ENCODE data around the gene PNPLA3. TPM values are rescaled to one million over a fixed set of nuclear protein-coding genes. Genes with fewer than 3 reads are reported as not detected.
A peak's percentile ranks its signal among the peaks of the same experiment; 100 is the strongest.
"Not testable (repeated sequence)": the region's sequence is repeated elsewhere in the genome, so short reads cannot be mapped to it uniquely, and the experiment has no call there.

Gene PNPLA3
- polyA plus RNA-seq, 1 of the 3 experiments (the other 2 are of a cell fraction), result 3.2 TPM

DNA sequence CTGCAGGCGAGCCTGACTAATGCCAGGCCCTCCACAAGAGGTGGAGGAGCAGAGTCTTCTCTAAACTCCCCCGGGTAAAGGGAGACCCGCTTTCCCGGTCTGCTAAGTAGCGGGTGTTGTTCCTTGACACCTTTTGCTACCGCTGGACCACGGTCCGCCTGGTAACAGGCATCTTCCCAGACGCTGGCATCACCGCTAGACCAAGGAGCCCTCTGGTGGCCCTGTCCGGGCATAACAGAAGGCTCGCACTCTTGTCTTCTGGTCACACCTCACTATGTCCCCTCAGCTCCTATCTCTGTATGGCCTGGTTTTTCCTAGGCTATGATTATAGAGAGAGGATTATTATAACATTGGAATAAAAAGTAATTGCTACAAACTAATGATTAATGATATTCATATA is 19.2 kb upstream of the PNPLA3 start:
- peak; percentile 20; the same call in 1 of the 2 replicates for TF ChIP-seq SMC3 (IDR thresholded peaks at IDR 0.05; ENCODE audit: low read depth, low read length)
- TF ChIP-seq RAD21 (IDR thresholded peaks at IDR 0.05; ENCODE audit: low read length), result peak; percentile 22; the same call in 1 of the 2 replicates
- TF ChIP-seq, protein P1, sequence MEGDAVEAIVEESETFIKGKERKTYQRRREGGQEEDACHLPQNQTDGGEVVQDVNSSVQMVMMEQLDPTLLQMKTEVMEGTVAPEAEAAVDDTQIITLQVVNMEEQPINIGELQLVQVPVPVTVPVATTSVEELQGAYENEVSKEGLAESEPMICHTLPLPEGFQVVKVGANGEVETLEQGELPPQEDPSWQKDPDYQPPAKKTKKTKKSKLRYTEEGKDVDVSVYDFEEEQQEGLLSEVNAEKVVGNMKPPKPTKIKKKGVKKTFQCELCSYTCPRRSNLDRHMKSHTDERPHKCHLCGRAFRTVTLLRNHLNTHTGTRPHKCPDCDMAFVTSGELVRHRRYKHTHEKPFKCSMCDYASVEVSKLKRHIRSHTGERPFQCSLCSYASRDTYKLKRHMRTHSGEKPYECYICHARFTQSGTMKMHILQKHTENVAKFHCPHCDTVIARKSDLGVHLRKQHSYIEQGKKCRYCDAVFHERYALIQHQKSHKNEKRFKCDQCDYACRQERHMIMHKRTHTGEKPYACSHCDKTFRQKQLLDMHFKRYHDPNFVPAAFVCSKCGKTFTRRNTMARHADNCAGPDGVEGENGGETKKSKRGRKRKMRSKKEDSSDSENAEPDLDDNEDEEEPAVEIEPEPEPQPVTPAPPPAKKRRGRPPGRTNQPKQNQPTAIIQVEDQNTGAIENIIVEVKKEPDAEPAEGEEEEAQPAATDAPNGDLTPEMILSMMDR (IDR thresholded peaks at IDR 0.05), result peak; percentile 45
- WGBS (ENCODE audit: low lambda C conversion rate), result 41% methylated on average over 5 of the region's 12 CpGs
- H3F3A ChIP-seq (replicated peaks; ENCODE audit: insufficient read depth); H3K36me3 ChIP-seq (replicated peaks in 1 of 2; ENCODE audit: control insufficient read depth in 1 of 2, insufficient read depth in 2 of 2, low read length in 1 of 2); POLR2A ChIA-PET; H3K27ac ChIP-seq (ENCODE audit: low read depth in 2 of 2, low read length in 1 of 2); H3K4me2 ChIP-seq; DNase-seq; H3K79me2 ChIP-seq (ENCODE audit: insufficient read depth); H3K4me3 ChIP-seq (ENCODE audit: low read depth in 2 of 2, low read length in 1 of 2); H3K9ac ChIP-seq; H2AFZ ChIP-seq (ENCODE audit: low read depth); H3K9me2 ChIP-seq; H4K20me1 ChIP-seq (ENCODE audit: insufficient read depth); H3K9me3 ChIP-seq: not testable (repeated sequence)
- CTCF ChIA-PET, result interaction anchor here (1.4 to 1.7 kb wide), 2 partner anchors 17 to 42 kb away, joined by 5 to 11 read pairs; no protein-coding TSS in a partner anchor
- peaks cover 17% of the 10 kb centered on the region; the same call in 1 of the 2 replicates for H3K27me3 ChIP-seq (ENCODE audit: insufficient read depth)
- H3K4me1 ChIP-seq (ENCODE audit: control insufficient read depth in 1 of 2, insufficient read depth in 2 of 2, low read depth in 1 of 2, low read length in 1 of 2), result peaks cover 0 to 13% of the 10 kb centered on the region in 2 experiments; a peak in 2 of 4 replicates

- 60% methylated on average over 7 of the region's 7 CpGs for WGBS (ENCODE audit: low lambda C conversion rate)
- no peak for TF ChIP-seq TEAD4 (IDR thresholded peaks at IDR 0.05; ENCODE audit: borderline replicate concordance, insufficient read depth)
- TF ChIP-seq ELF1 (IDR thresholded peaks at IDR 0.05), result no peak
- TF ChIP-seq EP300 (IDR thresholded peaks at IDR 0.05; ENCODE audit: borderline replicate concordance in 1 of 2, low read depth in 1 of 2, low read length in 1 of 2), result no peak
- no peak for TF ChIP-seq MEF2A (IDR thresholded peaks at IDR 0.05; ENCODE audit: borderline replicate concordance, low read depth)
- peak; percentile 81; the same call in 1 of the 2 replicates for TF ChIP-seq REST (IDR thresholded peaks at IDR 0.05; ENCODE audit: low read depth, low read length)
- TF ChIP-seq, protein P2, sequence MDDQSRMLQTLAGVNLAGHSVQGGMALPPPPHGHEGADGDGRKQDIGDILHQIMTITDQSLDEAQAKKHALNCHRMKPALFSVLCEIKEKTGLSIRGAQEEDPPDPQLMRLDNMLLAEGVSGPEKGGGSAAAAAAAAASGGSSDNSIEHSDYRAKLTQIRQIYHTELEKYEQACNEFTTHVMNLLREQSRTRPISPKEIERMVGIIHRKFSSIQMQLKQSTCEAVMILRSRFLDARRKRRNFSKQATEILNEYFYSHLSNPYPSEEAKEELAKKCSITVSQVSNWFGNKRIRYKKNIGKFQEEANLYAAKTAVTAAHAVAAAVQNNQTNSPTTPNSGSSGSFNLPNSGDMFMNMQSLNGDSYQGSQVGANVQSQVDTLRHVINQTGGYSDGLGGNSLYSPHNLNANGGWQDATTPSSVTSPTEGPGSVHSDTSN (IDR thresholded peaks at IDR 0.05), result no peak
- no peak for TF ChIP-seq NFIC (IDR thresholded peaks at IDR 0.05; ENCODE audit: borderline replicate concordance)
- TF ChIP-seq USF1 (IDR thresholded peaks at IDR 0.05; ENCODE audit: borderline replicate concordance, low read depth), result no peak
Measured at GRCh38 chr22:43905681-43906080, 17.9 kb upstream of the PNPLA3 start.

More at GRCh38 chr22:43905681-43906080, 17.9 kb upstream of the PNPLA3 start:
- Histone ChIP-seq H3K79me2 (ENCODE audit: insufficient read depth) (no peaks in the 10 kb centered on the region), H3K9me3 (no peaks in the 10 kb centered on the region), H3K36me3 (replicated peaks in 1 of 2; ENCODE audit: control insufficient read depth in 1 of 2, insufficient read depth in 2 of 2, low read length in 1 of 2) (no peaks in the 10 kb centered on the region), H3K4me2 (no peak overlapping the region), H3K27ac (ENCODE audit: low read depth in 2 of 2, low read length in 1 of 2) (no peak overlapping the region), H2AFZ (ENCODE audit: low read depth) (no peak overlapping the region), H3K9ac (no peak overlapping the region), H3K9me2 (no peaks in the 10 kb centered on the region), H4K20me1 (ENCODE audit: insufficient read depth) (no peaks in the 10 kb centered on the region), H3F3A (replicated peaks; ENCODE audit: insufficient read depth) (peaks cover 9% of the 10 kb centered on the region), H3K4me3 (ENCODE audit: low read depth in 2 of 2, low read length in 1 of 2) (no peak overlapping the region), H3K27me3 (ENCODE audit: insufficient read depth) (peaks cover 18% of the 10 kb centered on the region; the same call in 1 of the 2 replicates), H3K4me1 (ENCODE audit: control insufficient read depth in 1 of 2, insufficient read depth in 2 of 2, low read depth in 1 of 2, low read length in 1 of 2) (peaks cover 0 to 13% of the 10 kb centered on the region in 2 experiments; a peak in 2 of 4 replicates)
- ChIA-PET POLR2A (no interaction called here), CTCF (interaction anchor here (0.8 to 1.9 kb wide), 7 partner anchors 9 to 721 kb away, joined by 3 to 12 read pairs (median 3); no protein-coding TSS in a partner anchor)
- DNase-seq, result no peak

Data from SK-N-SH (cell line).